Upper lobe of right lung (tissue), 1 donor: ENCODE measurements around the gene SYT5. TPM values are rescaled to one million over a fixed set of nuclear protein-coding genes. Genes with fewer than 3 reads are reported as not detected.

ENCODE experiments used
- ATAC-seq: fragments of 200-7000 bp; cut with Tn5 transposase; one replicate; pipeline ENCODE4 v1.9.1; 2020; ENCODE audit warnings: mild to moderate bottlenecking, moderate library complexity
- DNase-seq: peaks from one replicate; pipeline ENCODE4 v3.0.0-alpha.2; 2020
- H3K27ac ChIP-seq: fragments of 200-600 bp; one replicate; pipeline ENCODE4 v1.8.0; 2022
- H3K27me3 ChIP-seq: fragments of 200-600 bp; one replicate; pipeline ENCODE4 v1.8.0; 2022; ENCODE audit warnings: mild to moderate bottlenecking
- H3K36me3 ChIP-seq: fragments of 200-600 bp; one replicate; pipeline ENCODE4 v1.8.0; 2022
- H3K4me1 ChIP-seq: fragments of 200-600 bp; one replicate; pipeline ENCODE4 v1.8.0; 2022
- H3K4me3 ChIP-seq: fragments of 200-600 bp; one replicate; pipeline ENCODE4 v1.8.0; 2022; ENCODE audit warnings: mild to moderate bottlenecking
- H3K9me3 ChIP-seq: fragments of 200-600 bp; one replicate; pipeline ENCODE4 v1.8.0; 2022
- CTCF ChIP-seq: fragments of 200-600 bp; IDR thresholded peaks from one replicate; pipeline ENCODE4 v1.8.0; 2022; ENCODE audit warnings: antibody characterized with exemption
- intact Hi-C: fragments of 100-400 bp; cut with DNase I; formaldehyde crosslinking; loops from one replicate; pipeline ENCODE4 v1.11.0; 2022
- total RNA-seq: library from RNA; stranded (reverse); fragmentation: NEBNext Ultra II Directional; extraction: Animal tissue kit (Norgen Biotek cat#: 25700); gene quantifications from one replicate; pipeline ENCODE4 v1.2.1, GENCODE V29; 2021
- donor health status: DM: no; HTN: yes; CAD: no; lungs with severe emphysema.

SYT5 gene
- total RNA-seq, 1 donor from 2014 or later: not detected

DNA sequence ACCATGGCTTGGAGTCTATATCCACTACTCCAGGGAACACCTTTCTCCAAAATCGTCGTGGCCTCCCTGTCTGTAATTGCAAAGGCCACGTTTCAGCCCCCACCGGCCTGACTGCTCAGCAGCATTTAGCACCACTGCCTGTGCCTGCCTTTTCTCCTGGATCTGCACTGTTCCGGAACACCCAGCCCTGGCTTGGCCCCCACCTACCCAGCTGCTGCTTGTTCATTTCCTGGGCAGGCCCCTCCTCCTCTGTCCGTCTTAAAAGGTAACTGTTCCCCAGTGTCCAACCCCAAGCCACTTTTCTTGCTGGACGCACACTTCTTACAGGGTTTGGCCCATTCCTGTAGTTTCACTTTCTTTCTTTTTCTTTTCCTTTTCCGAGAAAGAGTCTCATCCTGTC, 8.5 kb upstream of the SYT5 start:
- no peak for TF ChIP-seq CTCF

GRCh38 chr19:55186080-55186479, 6.0 kb upstream of the SYT5 start:
- Histone ChIP-seq H3K27ac (no peak overlapping the region), H3K27me3 (peaks cover 27% of the 10 kb centered on the region), H3K4me3 (no peak overlapping the region), H3K9me3 (no peaks in the 10 kb centered on the region), H3K36me3 (no peaks in the 10 kb centered on the region), H3K4me1 (no peaks in the 10 kb centered on the region)
- ATAC-seq: no peak
- DNase-seq: no peak
- no peak for TF ChIP-seq CTCF
- intact Hi-C loops: no loop called here

More for the DNA sequence above, 8.5 kb upstream of the SYT5 start:
- Histone ChIP-seq H3K4me3 (no peak overlapping the region), H3K9me3 (no peaks in the 10 kb centered on the region), H3K36me3 (no peaks in the 10 kb centered on the region), H3K27me3 (peaks cover 3% of the 10 kb centered on the region), H3K27ac (no peak overlapping the region), H3K4me1 (no peaks in the 10 kb centered on the region)
- DNase-seq (no peak), ATAC-seq (no peak)
- intact Hi-C loops: no loop called here

- Histone ChIP-seq H3K4me1 (peaks cover 7% of the 10 kb centered on the region), H3K27ac (no peak overlapping the region), H3K27me3 (peaks cover 70% of the 10 kb centered on the region), H3K4me3 (no peak overlapping the region), H3K36me3 (no peaks in the 10 kb centered on the region), H3K9me3 (no peaks in the 10 kb centered on the region)
- no peak for ATAC-seq
- DNase-seq: no peak
- intact Hi-C loops: no loop called here
- no peak for TF ChIP-seq CTCF
These were observed 1.7 kb upstream of the SYT5 start for GRCh38 chr19:55181740-55182139.

GRCh38 chr19:55178781-55179599, 1.1 kb downstream of the SYT5 start:
- TF ChIP-seq CTCF: no peak
- Histone ChIP-seq H3K9me3 (no peaks in the 10 kb centered on the region), H3K4me1 (peaks cover 7% of the 10 kb centered on the region), H3K36me3 (no peaks in the 10 kb centered on the region), H3K4me3 (peak overlapping the region; percentile 26), H3K27me3 (peaks cover 98% of the 10 kb centered on the region), H3K27ac (no peak overlapping the region)
- ATAC-seq: peak; percentile 58
- DNase-seq: peak; percentile 79
- intact Hi-C loops: no loop called here

DNA sequence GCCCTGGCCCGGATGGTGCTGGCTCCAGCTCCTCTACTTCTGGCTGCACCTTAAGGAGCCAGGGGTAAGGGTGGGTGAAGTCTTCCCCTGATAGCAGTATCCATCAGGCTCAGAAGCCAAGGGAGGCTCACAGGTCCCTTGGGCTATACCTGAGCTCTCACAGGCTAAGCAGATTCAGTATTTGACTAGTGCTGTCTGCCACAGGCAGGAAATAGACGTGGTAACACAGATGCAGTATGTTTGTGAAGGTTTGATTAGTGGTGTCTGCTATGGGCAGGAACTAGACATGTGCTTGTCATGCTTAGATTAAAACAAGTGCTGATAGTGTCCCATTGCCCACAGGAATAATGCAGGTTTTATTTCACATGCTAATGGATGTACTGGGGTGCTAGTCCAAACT, 4.0 kb downstream of the SYT5 start:
- ATAC-seq: no peak
- Histone ChIP-seq H3K36me3 (no peaks in the 10 kb centered on the region), H3K4me1 (peaks cover 7% of the 10 kb centered on the region), H3K9me3 (no peaks in the 10 kb centered on the region), H3K27me3 (peaks cover 96% of the 10 kb centered on the region), H3K4me3 (no peak overlapping the region), H3K27ac (no peak overlapping the region)
- no peak for DNase-seq
- intact Hi-C loops: no loop called here
- no peak for TF ChIP-seq CTCF
